HG03280 (cell line): Measurements from ENCODE around the gene ZSWIM5.
A peak's percentile ranks its signal among the peaks of the same experiment; 100 is the strongest.
"Not testable (repeated sequence)": the region's sequence is repeated elsewhere in the genome, so short reads cannot be mapped to it uniquely, and the experiment has no call there.

Experiments
- ATAC-seq: cut with Tn5 transposase; IDR thresholded peaks from one replicate; pipeline ENCODE4 v1.9.1; 2021; ENCODE audit warnings: mild to moderate bottlenecking, moderate library complexity; ENCODE audit not compliant: unreplicated experiment

Gene ZSWIM5

GRCh38 chr1:45205011-45205909 lies 1.1 kb downstream of the ZSWIM5 start:
- ATAC-seq, result peak; percentile 19

GRCh38 chr1:45200906-45201500 lies 5.4 kb downstream of the ZSWIM5 start:
- no peak for ATAC-seq

- no peak for ATAC-seq
Observed at GRCh38 chr1:45200435-45200834, 6.0 kb downstream of the ZSWIM5 start.

- ATAC-seq, result no peak
Observed at GRCh38 chr1:45198185-45198584, 8.2 kb downstream of the ZSWIM5 start.

- ATAC-seq, result no peak
Observed at GRCh38 chr1:45196863-45197262, 9.5 kb downstream of the ZSWIM5 start.

- no peak for ATAC-seq
Observed at GRCh38 chr1:45191418-45191783, 15.0 kb downstream of the ZSWIM5 start.

- no peak for ATAC-seq
Observed at GRCh38 chr1:45187725-45188124, 18.7 kb downstream of the ZSWIM5 start.

GRCh38 chr1:45179918-45180519 lies 26.4 kb downstream of the ZSWIM5 start:
- not testable (repeated sequence) for ATAC-seq

- ATAC-seq, result no peak
Observed at GRCh38 chr1:45177452-45177851, 29.0 kb downstream of the ZSWIM5 start.

- no peak for ATAC-seq
Observed at GRCh38 chr1:45172764-45173163, 33.6 kb downstream of the ZSWIM5 start.

- no peak for ATAC-seq
Observed at GRCh38 chr1:45172005-45172404, 34.4 kb downstream of the ZSWIM5 start.

GRCh38 chr1:45171575-45171974 lies 34.8 kb downstream of the ZSWIM5 start:
- ATAC-seq, result no peak

GRCh38 chr1:45170151-45170742 lies 36.2 kb downstream of the ZSWIM5 start:
- ATAC-seq, result no peak

- ATAC-seq, result not testable (repeated sequence)
Observed at GRCh38 chr1:45167947-45168346, 38.5 kb downstream of the ZSWIM5 start.

GRCh38 chr1:45164307-45164706 lies 42.1 kb downstream of the ZSWIM5 start:
- ATAC-seq, result not testable (repeated sequence)

GRCh38 chr1:45163111-45163510 lies 43.3 kb downstream of the ZSWIM5 start:
- not testable (repeated sequence) for ATAC-seq

GRCh38 chr1:45162041-45163035 lies 44.1 kb downstream of the ZSWIM5 start:
- not testable (repeated sequence) for ATAC-seq

GRCh38 chr1:45155957-45156356 lies 50.4 kb downstream of the ZSWIM5 start:
- ATAC-seq, result no peak

GRCh38 chr1:45155423-45155822 lies 51.0 kb downstream of the ZSWIM5 start:
- ATAC-seq, result no peak

GRCh38 chr1:45152126-45152525 lies 54.3 kb downstream of the ZSWIM5 start:
- ATAC-seq, result no peak
